ENCODE measurements around the gene DNPH1. TPM values are rescaled to one million over a fixed set of nuclear protein-coding genes. Genes with fewer than 3 reads are reported as not detected.

The DNPH1 gene
- polyA plus RNA-seq, 3 donors, result 31.9 to 55.4 (median 42.7) TPM

DNA sequence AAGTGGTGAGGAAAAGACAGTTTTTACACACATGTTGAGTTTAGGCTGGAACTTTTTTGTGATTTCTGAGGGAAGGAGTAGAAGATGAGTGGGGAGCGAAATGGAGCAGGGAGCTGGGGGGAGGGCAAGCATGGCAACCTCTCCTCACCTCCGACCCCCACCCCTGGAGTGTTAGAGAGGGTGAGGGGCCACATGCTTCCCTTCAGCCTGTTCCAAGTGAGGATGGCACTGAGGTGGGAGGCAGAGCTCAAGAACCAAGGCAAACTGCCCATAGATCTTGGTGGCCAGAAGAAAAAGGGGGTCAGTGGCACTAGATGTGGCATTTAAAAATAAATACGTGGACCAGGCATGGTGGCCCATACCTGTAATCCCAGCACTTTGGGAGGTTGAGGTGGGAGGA lies 18.8 kb upstream of the DNPH1 start:
- Mint-ChIP-seq H3K4me1 (peaks cover 26% of the 10 kb centered on the region), H3K27ac (no peak overlapping the region), H3K4me3 (no peak overlapping the region), H3K9me3 (peaks cover 0 to 6% (median 0%) of the 10 kb centered on the region in 7 donors), H3K27me3 (ENCODE audit: low read depth in 3 of 3) (peaks cover 33 to 55% (median 51%) of the 10 kb centered on the region in 3 donors), H3K36me3 (no peaks in the 10 kb centered on the region)
- no peak for DNase-seq
- no peak overlapping the region for H3K27ac ChIP-seq (ENCODE audit: low read depth in 1 of 2, low read length in 2 of 2)
- no peak overlapping the region for H3K9ac ChIP-seq (ENCODE audit: insufficient read depth, low read length, poor library complexity, severe bottlenecking)
- H3K27me3 ChIP-seq (ENCODE audit: control insufficient read depth in 2 of 2, insufficient read depth in 2 of 2, low read length in 2 of 2), result peaks cover 38 to 80% of the 10 kb centered on the region in 2 donors
- TF ChIP-seq, protein P1, sequence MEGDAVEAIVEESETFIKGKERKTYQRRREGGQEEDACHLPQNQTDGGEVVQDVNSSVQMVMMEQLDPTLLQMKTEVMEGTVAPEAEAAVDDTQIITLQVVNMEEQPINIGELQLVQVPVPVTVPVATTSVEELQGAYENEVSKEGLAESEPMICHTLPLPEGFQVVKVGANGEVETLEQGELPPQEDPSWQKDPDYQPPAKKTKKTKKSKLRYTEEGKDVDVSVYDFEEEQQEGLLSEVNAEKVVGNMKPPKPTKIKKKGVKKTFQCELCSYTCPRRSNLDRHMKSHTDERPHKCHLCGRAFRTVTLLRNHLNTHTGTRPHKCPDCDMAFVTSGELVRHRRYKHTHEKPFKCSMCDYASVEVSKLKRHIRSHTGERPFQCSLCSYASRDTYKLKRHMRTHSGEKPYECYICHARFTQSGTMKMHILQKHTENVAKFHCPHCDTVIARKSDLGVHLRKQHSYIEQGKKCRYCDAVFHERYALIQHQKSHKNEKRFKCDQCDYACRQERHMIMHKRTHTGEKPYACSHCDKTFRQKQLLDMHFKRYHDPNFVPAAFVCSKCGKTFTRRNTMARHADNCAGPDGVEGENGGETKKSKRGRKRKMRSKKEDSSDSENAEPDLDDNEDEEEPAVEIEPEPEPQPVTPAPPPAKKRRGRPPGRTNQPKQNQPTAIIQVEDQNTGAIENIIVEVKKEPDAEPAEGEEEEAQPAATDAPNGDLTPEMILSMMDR (IDR thresholded peaks at IDR 0.05), result no peak
- no peaks in the 10 kb centered on the region for H4K20me1 ChIP-seq (ENCODE audit: insufficient read depth, low read length)
- peaks cover 13 to 21% of the 10 kb centered on the region in 2 donors for H3K4me1 ChIP-seq (ENCODE audit: control insufficient read depth in 1 of 2, insufficient read depth in 2 of 2, low read length in 2 of 2)
- no CpG with 5 or more reads among the region's 3 CpGs for WGBS (ENCODE audit: insufficient coverage)
- H3K4me2 ChIP-seq (replicated peaks; ENCODE audit: extremely low read depth, low read length, poor library complexity, severe bottlenecking), result peak overlapping the region; percentile 92
- H2AFZ ChIP-seq (ENCODE audit: insufficient read depth, low read depth, low read length, poor library complexity, severe bottlenecking), result peak overlapping the region; percentile 92
- H3K9me3 ChIP-seq (replicated peaks in 1 of 2; ENCODE audit: control insufficient read depth in 1 of 2, insufficient read depth in 1 of 2, low read length in 2 of 2), result peaks cover 0 to 6% of the 10 kb centered on the region in 2 donors
- no peaks in the 10 kb centered on the region for H3K79me2 ChIP-seq (ENCODE audit: insufficient read depth, low read length)
- no peaks in the 10 kb centered on the region for H3K36me3 ChIP-seq (replicated peaks in 1 of 2; ENCODE audit: control insufficient read depth in 1 of 2, insufficient read depth in 2 of 2, low read length in 2 of 2)
- intact Hi-C loops (cut with micrococcal nuclease), result loop anchor here in 1 of 2 donors (10.0 kb wide), 1 partner anchor 73 kb away; the partner anchor contains the start of gene SRF
- H3K4me3 ChIP-seq (replicated peaks in 1 of 3; ENCODE audit: low read depth in 2 of 3, low read length in 3 of 3), result peak overlapping the region in 1 of 3 experiments; percentile 90

DNA sequence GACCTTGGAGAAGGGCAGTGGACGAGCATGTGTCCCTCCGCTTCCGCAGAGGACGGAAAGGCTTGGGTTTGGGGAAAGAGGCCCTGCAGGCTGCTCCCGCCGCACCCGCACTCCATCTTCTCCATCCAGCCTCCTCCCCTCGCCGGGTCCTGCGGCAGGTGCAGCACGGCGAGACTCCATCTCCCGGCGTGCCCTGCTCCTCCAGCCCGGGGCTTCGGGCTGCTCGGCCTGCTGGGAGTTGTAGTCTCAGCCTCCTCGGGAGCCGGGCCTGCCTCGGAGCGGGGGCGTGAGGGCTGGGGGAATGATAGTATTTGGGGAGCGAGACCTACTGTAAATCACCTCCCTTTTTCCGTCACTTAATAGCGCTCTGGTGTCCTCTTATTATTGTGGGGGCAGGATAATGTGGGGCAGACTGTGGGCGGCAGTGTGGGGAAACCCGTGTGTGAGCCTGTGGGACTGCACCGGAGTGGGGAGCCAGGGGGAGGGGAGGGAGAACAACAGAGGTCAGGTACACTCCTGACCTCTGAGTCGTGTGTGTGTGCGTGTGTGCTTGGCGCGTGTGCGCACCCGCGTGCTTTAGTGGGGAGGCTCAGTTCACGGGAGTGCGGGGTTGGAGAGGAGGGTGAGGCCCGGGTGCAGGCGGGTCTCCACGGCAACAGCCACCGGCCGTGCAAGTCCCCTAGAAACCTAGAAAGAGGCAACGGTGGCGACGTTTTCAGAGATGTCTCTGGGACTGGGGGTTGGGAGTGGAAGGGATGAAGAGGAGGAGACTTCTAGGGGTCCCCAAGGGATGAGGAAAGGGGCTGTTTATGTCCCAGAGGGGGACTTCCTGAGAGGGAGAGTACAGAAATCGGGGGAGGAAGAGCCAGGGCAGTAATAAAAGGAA lies 18.1 kb upstream of the DNPH1 start:
- Mint-ChIP-seq H3K27me3 (ENCODE audit: low read depth in 3 of 3) (peaks cover 31 to 48% (median 45%) of the 10 kb centered on the region in 3 donors), H3K4me1 (peaks cover 26% of the 10 kb centered on the region), H3K9me3 (peaks cover 0 to 6% (median 0%) of the 10 kb centered on the region in 7 donors), H3K36me3 (no peaks in the 10 kb centered on the region), H3K27ac (peak overlapping the region in 6 of 7 donors; percentile 18 to 87 (median 58)), H3K4me3 (no peak overlapping the region)
- under 1% methylated on average over 34 of the region's 46 CpGs for WGBS (ENCODE audit: insufficient coverage)
- Histone ChIP-seq H3K27me3 (ENCODE audit: control insufficient read depth in 2 of 2, insufficient read depth in 2 of 2, low read length in 2 of 2) (peaks cover 43 to 80% of the 10 kb centered on the region in 2 donors), H2AFZ (ENCODE audit: insufficient read depth, low read depth, low read length, poor library complexity, severe bottlenecking) (peak overlapping the region; percentile 92), H3K9ac (ENCODE audit: insufficient read depth, low read length, poor library complexity, severe bottlenecking) (peak overlapping the region; percentile 42), H3K4me3 (replicated peaks in 1 of 3; ENCODE audit: low read depth in 2 of 3, low read length in 3 of 3) (peak overlapping the region; percentile 43 to 90 (median 50)), H3K9me3 (replicated peaks in 1 of 2; ENCODE audit: control insufficient read depth in 1 of 2, insufficient read depth in 1 of 2, low read length in 2 of 2) (peaks cover 0 to 6% of the 10 kb centered on the region in 2 donors), H4K20me1 (ENCODE audit: insufficient read depth, low read length) (no peaks in the 10 kb centered on the region), H3K4me1 (ENCODE audit: control insufficient read depth in 1 of 2, insufficient read depth in 2 of 2, low read length in 2 of 2) (peaks cover 13 to 21% of the 10 kb centered on the region in 2 donors), H3K4me2 (replicated peaks; ENCODE audit: extremely low read depth, low read length, poor library complexity, severe bottlenecking) (peak overlapping the region; percentile 92), H3K79me2 (ENCODE audit: insufficient read depth, low read length) (no peaks in the 10 kb centered on the region), H3K36me3 (replicated peaks in 1 of 2; ENCODE audit: control insufficient read depth in 1 of 2, insufficient read depth in 2 of 2, low read length in 2 of 2) (no peaks in the 10 kb centered on the region), H3K27ac (ENCODE audit: low read depth in 1 of 2, low read length in 2 of 2) (peak overlapping the region in 1 of 2 donors; percentile 52)
- TF ChIP-seq, protein P1 (IDR thresholded peaks at IDR 0.05), result no peak
- intact Hi-C loops (cut with micrococcal nuclease), result loop anchor here in 1 of 2 donors (10.0 kb wide), 1 partner anchor 73 kb away; the partner anchor contains the start of gene SRF
- peak; percentile 46 to 48 (median 46) for DNase-seq
